Panc1 (cell line): ENCODE measurements around the gene CLIC4.

Experiments used
- POLR2AphosphoS5 ChIP-seq: IDR thresholded peaks from 2 replicates; pipeline ENCODE4 v1.6.1; 2012; ENCODE audit warnings: mild to moderate bottlenecking, low read depth, low read length, moderate library complexity
- SIN3A ChIP-seq: IDR thresholded peaks from 2 replicates; pipeline ENCODE4 v1.6.1; 2012; ENCODE audit warnings: low read depth, mild to moderate bottlenecking, low read length, moderate library complexity, borderline replicate concordance; ENCODE audit not compliant: insufficient read depth
- TF ChIP-seq, protein P1 (sequence below): fragments of 450-650 bp; IDR thresholded peaks from 2 replicates; pipeline ENCODE4 v1.5.1; 2017; ENCODE audit warnings: mild to moderate bottlenecking
- TF ChIP-seq, protein P2 (sequence below), 2 experiments: IDR thresholded peaks; 2 replicates each; pipeline ENCODE4 v1.6.1; 2011 to 2012; ENCODE audit warnings: low read depth in 2 of 2, control low read depth in 1 of 2, low read length in 1 of 2, mild to moderate bottlenecking in 1 of 2, moderate library complexity in 1 of 2; ENCODE audit not compliant: insufficient read depth in 1 of 2

DNA sequence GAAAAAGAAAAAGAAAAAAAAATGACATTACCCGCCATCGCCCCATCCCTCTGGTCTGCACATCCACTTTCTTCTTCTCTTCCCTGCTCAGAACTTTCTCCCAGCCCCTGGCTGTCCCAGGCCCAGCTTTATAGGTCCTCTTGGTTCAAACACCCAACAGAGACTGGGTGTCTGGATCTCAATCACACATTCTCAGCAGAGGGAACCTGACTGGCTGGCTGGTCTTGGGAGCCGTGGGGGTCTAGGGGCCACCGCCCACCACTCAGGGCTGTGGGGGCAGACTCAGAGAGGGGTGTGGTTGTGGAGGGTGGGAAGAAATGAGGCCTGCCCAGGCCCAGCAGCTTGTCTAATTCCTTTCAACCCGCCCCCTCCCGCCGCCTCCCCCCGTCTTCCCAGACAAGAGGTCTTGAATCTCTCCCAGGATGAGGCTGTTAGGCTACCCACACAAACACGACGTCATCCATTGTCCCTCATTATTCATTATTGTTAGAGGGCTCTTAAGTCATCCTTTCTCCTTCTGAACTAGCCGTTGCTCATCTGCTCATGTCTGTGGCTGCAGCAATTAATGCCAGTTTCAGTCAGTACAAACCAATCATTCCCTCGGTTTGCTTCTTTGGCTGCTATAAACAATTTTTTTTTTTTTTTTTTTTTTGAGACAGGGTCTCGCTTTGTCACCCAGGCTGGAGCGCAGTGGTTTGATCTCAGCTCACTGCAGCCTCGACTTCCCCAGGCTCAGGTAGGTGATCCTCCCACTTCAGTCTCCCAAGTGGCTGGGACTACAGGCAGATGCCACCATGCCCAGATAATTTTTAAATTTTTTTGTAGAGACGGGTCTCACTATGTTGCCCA is 40.6 kb upstream of the CLIC4 start:
- TF ChIP-seq, protein P1, sequence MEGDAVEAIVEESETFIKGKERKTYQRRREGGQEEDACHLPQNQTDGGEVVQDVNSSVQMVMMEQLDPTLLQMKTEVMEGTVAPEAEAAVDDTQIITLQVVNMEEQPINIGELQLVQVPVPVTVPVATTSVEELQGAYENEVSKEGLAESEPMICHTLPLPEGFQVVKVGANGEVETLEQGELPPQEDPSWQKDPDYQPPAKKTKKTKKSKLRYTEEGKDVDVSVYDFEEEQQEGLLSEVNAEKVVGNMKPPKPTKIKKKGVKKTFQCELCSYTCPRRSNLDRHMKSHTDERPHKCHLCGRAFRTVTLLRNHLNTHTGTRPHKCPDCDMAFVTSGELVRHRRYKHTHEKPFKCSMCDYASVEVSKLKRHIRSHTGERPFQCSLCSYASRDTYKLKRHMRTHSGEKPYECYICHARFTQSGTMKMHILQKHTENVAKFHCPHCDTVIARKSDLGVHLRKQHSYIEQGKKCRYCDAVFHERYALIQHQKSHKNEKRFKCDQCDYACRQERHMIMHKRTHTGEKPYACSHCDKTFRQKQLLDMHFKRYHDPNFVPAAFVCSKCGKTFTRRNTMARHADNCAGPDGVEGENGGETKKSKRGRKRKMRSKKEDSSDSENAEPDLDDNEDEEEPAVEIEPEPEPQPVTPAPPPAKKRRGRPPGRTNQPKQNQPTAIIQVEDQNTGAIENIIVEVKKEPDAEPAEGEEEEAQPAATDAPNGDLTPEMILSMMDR: no peak
- TF ChIP-seq, protein P2, sequence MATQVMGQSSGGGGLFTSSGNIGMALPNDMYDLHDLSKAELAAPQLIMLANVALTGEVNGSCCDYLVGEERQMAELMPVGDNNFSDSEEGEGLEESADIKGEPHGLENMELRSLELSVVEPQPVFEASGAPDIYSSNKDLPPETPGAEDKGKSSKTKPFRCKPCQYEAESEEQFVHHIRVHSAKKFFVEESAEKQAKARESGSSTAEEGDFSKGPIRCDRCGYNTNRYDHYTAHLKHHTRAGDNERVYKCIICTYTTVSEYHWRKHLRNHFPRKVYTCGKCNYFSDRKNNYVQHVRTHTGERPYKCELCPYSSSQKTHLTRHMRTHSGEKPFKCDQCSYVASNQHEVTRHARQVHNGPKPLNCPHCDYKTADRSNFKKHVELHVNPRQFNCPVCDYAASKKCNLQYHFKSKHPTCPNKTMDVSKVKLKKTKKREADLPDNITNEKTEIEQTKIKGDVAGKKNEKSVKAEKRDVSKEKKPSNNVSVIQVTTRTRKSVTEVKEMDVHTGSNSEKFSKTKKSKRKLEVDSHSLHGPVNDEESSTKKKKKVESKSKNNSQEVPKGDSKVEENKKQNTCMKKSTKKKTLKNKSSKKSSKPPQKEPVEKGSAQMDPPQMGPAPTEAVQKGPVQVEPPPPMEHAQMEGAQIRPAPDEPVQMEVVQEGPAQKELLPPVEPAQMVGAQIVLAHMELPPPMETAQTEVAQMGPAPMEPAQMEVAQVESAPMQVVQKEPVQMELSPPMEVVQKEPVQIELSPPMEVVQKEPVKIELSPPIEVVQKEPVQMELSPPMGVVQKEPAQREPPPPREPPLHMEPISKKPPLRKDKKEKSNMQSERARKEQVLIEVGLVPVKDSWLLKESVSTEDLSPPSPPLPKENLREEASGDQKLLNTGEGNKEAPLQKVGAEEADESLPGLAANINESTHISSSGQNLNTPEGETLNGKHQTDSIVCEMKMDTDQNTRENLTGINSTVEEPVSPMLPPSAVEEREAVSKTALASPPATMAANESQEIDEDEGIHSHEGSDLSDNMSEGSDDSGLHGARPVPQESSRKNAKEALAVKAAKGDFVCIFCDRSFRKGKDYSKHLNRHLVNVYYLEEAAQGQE (IDR thresholded peaks at IDR 0.05; ENCODE audit: insufficient read depth in 1 of 2, low read depth in 2 of 2, low read length in 1 of 2): no peak
- TF ChIP-seq POLR2AphosphoS5: no peak
- TF ChIP-seq SIN3A: no peak
